GM19025 (cell line): ENCODE data around the gene DUSP9.

ENCODE experiments used
- ATAC-seq: cut with Tn5 transposase; IDR thresholded peaks from one replicate; pipeline ENCODE4 v1.9.1; 2021; ENCODE audit warnings: mild to moderate bottlenecking, low read depth, moderate library complexity; ENCODE audit not compliant: unreplicated experiment

The DUSP9 gene

DNA sequence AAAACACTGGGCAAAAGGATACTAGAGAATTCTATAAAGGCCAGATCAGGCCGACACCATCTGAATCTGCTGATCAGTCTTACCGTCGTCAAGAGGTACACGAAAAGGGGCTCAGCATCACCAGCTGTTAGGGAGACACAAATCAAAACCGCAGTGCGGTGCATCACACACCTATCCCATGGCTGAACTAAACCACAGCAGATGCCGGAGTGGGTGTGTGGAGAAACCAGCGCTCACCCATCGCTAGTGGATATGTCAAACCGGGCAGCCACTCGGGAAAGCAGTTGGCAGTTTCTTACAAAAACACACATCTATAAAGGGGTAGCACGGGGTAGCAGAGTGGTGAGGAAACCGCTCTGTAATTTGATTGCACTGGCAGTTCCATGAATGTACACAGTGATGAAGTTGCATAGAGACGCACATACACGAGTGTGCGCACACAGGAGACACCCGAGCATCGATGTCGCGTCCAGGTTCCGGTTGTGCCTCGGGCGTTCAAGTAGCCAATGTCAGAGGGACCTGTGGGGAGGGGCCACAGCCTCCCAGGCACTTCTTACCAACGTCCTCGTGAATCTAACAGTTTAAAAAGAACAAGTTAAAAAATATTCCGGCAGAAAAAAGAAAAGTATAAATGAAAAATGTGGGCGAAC, 24.9 kb upstream of the DUSP9 start:
- no peak for ATAC-seq

DNA sequence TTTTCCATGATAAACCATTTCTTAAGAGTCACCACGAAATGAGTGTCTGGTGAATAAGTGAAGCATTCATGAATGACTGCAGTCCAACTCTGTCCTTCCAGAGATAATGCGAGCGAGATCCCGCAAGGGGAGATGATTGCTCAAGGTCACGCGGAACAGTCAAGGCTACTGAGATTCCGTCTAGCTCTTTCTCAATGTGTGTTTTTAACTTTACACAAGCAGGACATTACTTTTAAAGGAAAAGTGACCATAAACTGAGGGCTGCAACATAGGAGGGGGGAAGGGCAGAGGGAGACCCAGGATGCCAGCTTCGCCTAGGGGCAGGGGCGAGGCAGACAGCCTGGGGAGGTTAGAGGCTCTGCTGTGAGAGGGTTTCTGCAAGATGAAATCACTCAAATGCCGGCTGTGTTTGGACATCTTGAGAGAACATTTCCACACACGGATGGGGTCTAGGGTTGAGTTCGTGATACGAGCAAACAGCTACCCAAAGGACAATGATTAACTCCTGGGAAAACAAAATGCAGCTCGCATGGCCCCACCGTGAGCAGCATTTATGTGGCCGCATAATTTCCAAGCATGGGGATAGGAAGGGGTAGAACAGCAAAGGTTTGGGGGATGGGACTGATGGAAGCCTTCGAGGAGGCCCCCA, 24.2 kb upstream of the DUSP9 start:
- no peak for ATAC-seq

GRCh38 chrX:153623310-153624029, 23.5 kb upstream of the DUSP9 start:
- ATAC-seq = no peak

- ATAC-seq = no peak
Measured at GRCh38 chrX:153624196-153625091, 22.6 kb upstream of the DUSP9 start.

- no peak for ATAC-seq
Measured at GRCh38 chrX:153625271-153626024, 21.6 kb upstream of the DUSP9 start.

DNA sequence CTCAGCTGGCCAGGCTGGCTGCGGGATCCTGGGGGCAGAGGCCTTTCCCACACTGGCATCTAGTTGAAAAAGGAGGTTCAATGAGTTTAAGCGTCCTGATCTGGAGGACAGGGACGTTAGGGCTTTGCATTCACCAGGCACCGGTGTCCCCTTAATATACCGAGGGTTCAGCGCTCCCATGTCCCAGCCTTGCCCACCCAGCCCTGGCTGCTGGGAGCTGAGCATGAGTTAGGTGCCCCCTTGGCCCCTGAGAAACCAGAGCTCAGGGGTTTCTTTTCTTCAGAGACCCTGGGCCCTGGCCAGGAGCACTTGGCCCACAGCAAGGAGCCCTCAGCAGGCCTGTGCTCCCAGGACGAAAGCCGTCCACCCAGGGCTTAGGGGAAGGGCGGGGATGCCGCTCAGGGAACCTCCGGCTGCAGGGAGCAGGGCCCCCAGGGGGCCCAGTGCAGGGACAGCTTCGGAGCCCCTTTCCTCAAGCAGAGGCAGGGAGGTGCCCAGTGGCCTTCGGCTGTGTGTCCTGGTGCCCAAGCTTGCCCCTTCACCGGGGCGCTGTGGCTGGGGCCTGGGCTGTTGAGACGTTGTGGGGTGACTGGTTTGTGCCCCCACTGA, 20.9 kb upstream of the DUSP9 start:
- no peak for ATAC-seq

- no peak for ATAC-seq
Measured at GRCh38 chrX:153626863-153627674, 19.9 kb upstream of the DUSP9 start.

DNA sequence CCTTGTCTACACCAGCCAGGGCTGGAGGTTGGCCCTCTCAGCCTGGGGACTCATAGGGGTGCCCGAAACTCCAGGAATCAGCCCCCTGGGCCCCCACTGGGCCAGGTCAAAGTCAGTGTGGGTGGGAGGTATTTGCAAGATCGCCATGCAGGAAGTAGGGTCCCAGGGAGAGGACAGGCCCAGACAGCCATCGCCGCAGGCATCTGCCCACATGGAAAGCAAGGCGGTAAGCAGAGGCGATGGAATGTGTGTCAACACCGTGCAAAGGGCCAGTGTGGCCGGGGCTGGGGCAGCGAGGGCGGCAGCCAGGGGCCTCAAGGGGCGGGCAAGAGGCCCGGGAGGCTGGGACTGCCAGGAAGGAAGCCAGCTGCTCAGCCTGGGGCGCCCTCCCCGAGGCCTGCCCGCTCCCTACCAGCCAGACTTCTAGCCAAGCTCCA, 19.3 kb upstream of the DUSP9 start:
- no peak for ATAC-seq

DNA sequence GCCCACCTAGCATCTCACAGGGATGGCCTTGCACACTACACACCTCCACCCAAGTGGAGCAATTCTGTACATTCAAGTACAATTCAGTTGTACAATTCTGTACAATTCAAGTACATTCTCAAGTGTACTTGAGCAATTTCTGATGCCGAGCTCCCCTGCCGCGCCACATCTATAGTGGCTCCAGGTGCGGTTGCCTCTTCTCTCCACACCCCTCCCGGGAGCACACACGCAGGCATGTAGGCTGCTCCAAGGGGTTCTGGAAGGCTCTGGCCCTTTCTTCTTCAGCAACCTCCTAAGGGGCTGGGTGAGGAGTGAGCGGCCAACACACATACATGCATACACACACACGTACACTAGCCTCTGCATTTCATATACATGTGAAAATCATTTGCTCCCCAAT, 18.9 kb upstream of the DUSP9 start:
- no peak for ATAC-seq

GRCh38 chrX:153628665-153629064, 18.3 kb upstream of the DUSP9 start:
- ATAC-seq = no peak

GRCh38 chrX:153631346-153631745, 15.7 kb upstream of the DUSP9 start:
- ATAC-seq = no peak

DNA sequence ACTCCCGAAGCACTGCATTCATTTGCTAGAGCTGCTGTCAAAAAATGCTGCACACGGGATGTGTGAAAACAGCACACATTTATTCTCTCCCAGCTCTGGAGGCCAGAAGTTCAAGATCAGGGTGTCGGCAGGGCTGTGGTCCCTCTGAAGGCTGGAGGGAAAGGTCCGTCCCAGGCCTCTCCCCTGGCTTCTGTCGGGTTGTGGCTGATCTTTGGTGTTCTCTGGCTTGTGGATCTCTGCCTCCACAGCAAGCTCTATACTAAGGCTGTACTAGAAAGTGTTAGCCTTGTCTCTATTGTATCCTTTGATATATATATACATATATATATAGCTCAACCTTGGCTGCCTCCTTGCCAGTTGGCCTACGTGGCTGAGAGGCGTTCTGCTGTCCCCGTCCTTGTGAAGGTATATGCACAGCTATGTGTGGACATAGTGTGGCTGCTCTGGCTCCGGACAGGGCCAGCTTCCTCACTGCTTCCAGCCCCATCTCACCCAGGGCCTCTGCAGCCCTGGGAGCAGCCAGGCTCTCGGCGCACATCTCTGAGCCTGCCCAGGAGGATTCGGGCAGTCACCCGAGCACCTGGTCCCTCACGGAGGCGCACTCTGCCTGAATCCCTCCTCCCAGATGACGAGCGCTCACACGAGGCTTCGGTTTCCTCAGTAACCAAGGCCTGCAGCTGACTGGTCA, 15.0 kb upstream of the DUSP9 start:
- ATAC-seq = no peak

- ATAC-seq = no peak
Measured at GRCh38 chrX:153632595-153632946, 14.4 kb upstream of the DUSP9 start.

- no peak for ATAC-seq
Measured at GRCh38 chrX:153633048-153633447, 14.0 kb upstream of the DUSP9 start.

- no peak for ATAC-seq
Measured at GRCh38 chrX:153633607-153634180, 13.3 kb upstream of the DUSP9 start.

GRCh38 chrX:153634236-153634635, 12.8 kb upstream of the DUSP9 start:
- no peak for ATAC-seq

- no peak for ATAC-seq
Measured at GRCh38 chrX:153634832-153635231, 12.2 kb upstream of the DUSP9 start.

- no peak for ATAC-seq
Measured at GRCh38 chrX:153635388-153635787, 11.6 kb upstream of the DUSP9 start.
